Neural progenitor cell (in vitro differentiated cells): ENCODE results near the gene GABBR2.

Experiments used
- EZH2 ChIP-seq: fragments of 200-600 bp; sonication (generic); IDR thresholded peaks from 2 replicates; pipeline ENCODE4 v1.6.1; 2017; ENCODE audit warnings: antibody characterized with exemption, mild to moderate bottlenecking, moderate library complexity
- TF ChIP-seq, protein P1 (sequence below): fragments of 200-600 bp; sonication (generic); IDR thresholded peaks from 2 replicates; pipeline ENCODE4 v1.5.1; 2017; ENCODE audit warnings: antibody characterized with exemption, mild to moderate bottlenecking

GRCh38 chr9:98298476-98298875, 410.3 kb downstream of the GABBR2 start:
- TF ChIP-seq, protein P1, sequence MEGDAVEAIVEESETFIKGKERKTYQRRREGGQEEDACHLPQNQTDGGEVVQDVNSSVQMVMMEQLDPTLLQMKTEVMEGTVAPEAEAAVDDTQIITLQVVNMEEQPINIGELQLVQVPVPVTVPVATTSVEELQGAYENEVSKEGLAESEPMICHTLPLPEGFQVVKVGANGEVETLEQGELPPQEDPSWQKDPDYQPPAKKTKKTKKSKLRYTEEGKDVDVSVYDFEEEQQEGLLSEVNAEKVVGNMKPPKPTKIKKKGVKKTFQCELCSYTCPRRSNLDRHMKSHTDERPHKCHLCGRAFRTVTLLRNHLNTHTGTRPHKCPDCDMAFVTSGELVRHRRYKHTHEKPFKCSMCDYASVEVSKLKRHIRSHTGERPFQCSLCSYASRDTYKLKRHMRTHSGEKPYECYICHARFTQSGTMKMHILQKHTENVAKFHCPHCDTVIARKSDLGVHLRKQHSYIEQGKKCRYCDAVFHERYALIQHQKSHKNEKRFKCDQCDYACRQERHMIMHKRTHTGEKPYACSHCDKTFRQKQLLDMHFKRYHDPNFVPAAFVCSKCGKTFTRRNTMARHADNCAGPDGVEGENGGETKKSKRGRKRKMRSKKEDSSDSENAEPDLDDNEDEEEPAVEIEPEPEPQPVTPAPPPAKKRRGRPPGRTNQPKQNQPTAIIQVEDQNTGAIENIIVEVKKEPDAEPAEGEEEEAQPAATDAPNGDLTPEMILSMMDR = no peak
- no peak for TF ChIP-seq EZH2
